ENCODE data around the gene PLXNA4.

The PLXNA4 gene

GRCh38 chr7:132255898-132256297 lies 320.4 kb downstream of the PLXNA4 start (continued):
- TF ChIP-seq ZNF274 (IDR thresholded peaks at IDR 0.05; ENCODE audit: low read length) (no peak), ZNF274 (tag by site-specific recombination; IDR thresholded peaks at IDR 0.05; ENCODE audit: borderline replicate concordance) (no peak), ZNF248 (tag by site-specific recombination; IDR thresholded peaks at IDR 0.05) (no peak; the same call in 1 of the 2 replicates), ZNF510 (tag by site-specific recombination; IDR thresholded peaks at IDR 0.05; ENCODE audit: insufficient replicate concordance) (no peak), ZEB2 (tag by site-specific recombination; IDR thresholded peaks at IDR 0.05) (peak; percentile 87), ZNF114 (tag by site-specific recombination; IDR thresholded peaks at IDR 0.05) (no peak), ZXDB (tag by site-specific recombination; IDR thresholded peaks at IDR 0.05) (peak; percentile 88), SP7 (tag by site-specific recombination; IDR thresholded peaks at IDR 0.05) (peak; percentile 89), PATZ1 (tag by site-specific recombination; IDR thresholded peaks at IDR 0.05) (peak; percentile 82), ZSCAN30 (tag by site-specific recombination; IDR thresholded peaks at IDR 0.05) (peak; percentile 99), ZNF202 (tag by site-specific recombination; IDR thresholded peaks at IDR 0.05; ENCODE audit: borderline replicate concordance) (no peak), ZNF324 (tag by site-specific recombination; IDR thresholded peaks at IDR 0.05) (peak; percentile 67; the same call in 1 of the 2 replicates)

DNA sequence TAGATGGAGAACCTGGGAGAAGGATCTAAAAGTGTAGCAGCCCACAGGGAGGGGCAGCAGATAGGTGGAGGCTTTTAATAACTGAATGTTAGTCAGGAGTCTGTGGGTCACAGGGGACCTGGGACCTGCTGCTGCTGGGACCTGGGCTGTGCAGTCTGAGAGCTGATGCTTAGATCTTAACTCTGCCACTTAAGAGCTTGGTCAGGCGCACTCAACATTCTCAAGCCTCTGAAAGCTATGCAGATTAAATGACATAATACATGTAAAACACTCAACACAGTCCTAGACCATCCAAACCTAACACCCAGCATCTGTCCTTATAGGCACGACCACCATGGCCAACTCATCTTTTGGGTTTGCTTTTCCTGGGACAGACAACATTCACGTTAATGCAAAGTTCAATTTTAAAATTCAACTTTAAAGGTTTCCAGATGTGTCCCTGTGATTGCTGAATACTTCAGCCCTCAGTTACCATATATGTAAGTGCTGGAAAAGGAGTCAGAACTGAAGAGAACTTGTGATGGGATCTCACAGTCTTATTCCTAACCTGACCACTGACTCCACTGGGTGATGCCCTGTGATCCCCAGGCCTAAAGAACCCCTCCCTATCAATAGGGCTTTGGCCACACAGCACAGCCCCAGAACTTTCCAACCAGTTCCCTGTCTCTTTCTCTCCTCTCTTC lies 321.0 kb downstream of the PLXNA4 start:
- no peak overlapping the region for H3K4me3 ChIP-seq (ENCODE audit: low read depth, low read length)
- no peaks in the 10 kb centered on the region for H3K36me3 ChIP-seq (ENCODE audit: control insufficient read depth in 2 of 2, insufficient read depth in 1 of 2, low read length in 2 of 2)
- TF ChIP-seq PRDM1 (tag by site-specific recombination; IDR thresholded peaks at IDR 0.05), result no peak
- TF ChIP-seq, protein P1, sequence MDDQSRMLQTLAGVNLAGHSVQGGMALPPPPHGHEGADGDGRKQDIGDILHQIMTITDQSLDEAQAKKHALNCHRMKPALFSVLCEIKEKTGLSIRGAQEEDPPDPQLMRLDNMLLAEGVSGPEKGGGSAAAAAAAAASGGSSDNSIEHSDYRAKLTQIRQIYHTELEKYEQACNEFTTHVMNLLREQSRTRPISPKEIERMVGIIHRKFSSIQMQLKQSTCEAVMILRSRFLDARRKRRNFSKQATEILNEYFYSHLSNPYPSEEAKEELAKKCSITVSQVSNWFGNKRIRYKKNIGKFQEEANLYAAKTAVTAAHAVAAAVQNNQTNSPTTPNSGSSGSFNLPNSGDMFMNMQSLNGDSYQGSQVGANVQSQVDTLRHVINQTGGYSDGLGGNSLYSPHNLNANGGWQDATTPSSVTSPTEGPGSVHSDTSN (CRISPR knock-in tag; IDR thresholded peaks at IDR 0.05), result no peak
- TF ChIP-seq ZNF416 (tag by site-specific recombination; IDR thresholded peaks at IDR 0.05), result no peak
- peak; percentile 47; the same call in 1 of the 2 replicates for TF ChIP-seq ZNF664 (tag by site-specific recombination; IDR thresholded peaks at IDR 0.05)
- no peaks in the 10 kb centered on the region for H3K9me3 ChIP-seq (ENCODE audit: control insufficient read depth, insufficient read depth, low read depth, low read length)
- peaks cover 20% of the 10 kb centered on the region for H3K4me1 ChIP-seq (ENCODE audit: control insufficient read depth, insufficient read depth, low read length)
- CTCF ChIA-PET, result interaction anchor here (0.6 to 1.0 kb wide), 6 partner anchors 174 to 1036 kb away, joined by 3 to 4 read pairs (median 3); no protein-coding TSS in a partner anchor
- POLR2A ChIA-PET, result interaction anchor here (0.6 kb wide), 1 partner anchor 1094 kb away, joined by 4 read pairs; no protein-coding TSS in a partner anchor
- peak overlapping the region; percentile 59 for H3K27ac ChIP-seq (ENCODE audit: extremely low read depth, low read depth, low read length)

DNA sequence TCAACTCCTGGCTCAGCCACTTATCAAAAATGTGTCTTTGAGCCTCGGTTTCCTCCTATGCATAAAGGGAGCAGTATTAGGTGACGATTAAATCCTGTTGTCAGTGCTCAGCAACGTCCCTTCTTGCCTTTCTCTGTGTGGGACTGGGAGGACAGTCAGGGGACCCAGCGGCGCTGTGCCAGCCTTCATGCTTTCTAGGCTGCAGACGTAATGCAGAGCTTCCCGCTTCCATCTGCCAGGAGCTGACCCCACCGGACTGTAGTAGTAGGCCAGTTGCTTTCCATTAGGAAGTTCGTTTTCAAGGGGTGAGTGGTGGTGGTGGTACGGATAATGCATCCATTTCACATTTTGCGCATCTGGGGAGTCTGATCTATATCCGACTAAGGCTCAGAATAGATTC lies 321.8 kb downstream of the PLXNA4 start:
- Histone ChIP-seq H3K4me1 (ENCODE audit: control insufficient read depth, insufficient read depth, low read length) (peaks cover 20% of the 10 kb centered on the region), H3K27ac (ENCODE audit: extremely low read depth, low read depth, low read length) (no peak overlapping the region), H3K9me3 (ENCODE audit: control insufficient read depth, insufficient read depth, low read depth, low read length) (no peaks in the 10 kb centered on the region), H3K4me3 (ENCODE audit: low read depth, low read length) (no peak overlapping the region), H3K36me3 (ENCODE audit: control insufficient read depth in 2 of 2, insufficient read depth in 1 of 2, low read length in 2 of 2) (no peaks in the 10 kb centered on the region)
- ChIA-PET POLR2A (interaction anchor here (0.6 kb wide), 1 partner anchor 1094 kb away, joined by 4 read pairs; no protein-coding TSS in a partner anchor), CTCF (interaction anchor here (0.7 to 1.0 kb wide), 2 partner anchors 173 to 309 kb away, joined by 3 read pairs; no protein-coding TSS in a partner anchor)
- TF ChIP-seq ZNF16 (tag by site-specific recombination; IDR thresholded peaks at IDR 0.05; ENCODE audit: low read depth) (no peak), ZNF792 (tag by site-specific recombination; IDR thresholded peaks at IDR 0.05) (no peak), KLF9 (tag by site-specific recombination; IDR thresholded peaks at IDR 0.05; ENCODE audit: low read depth) (no peak), ZFP3 (tag by site-specific recombination; IDR thresholded peaks at IDR 0.05; ENCODE audit: low read depth) (no peak), ZNF692 (tag by site-specific recombination; IDR thresholded peaks at IDR 0.05) (no peak), GLI2 (tag by site-specific recombination; IDR thresholded peaks at IDR 0.05; ENCODE audit: borderline replicate concordance, low read depth) (no peak), ZNF677 (tag by site-specific recombination; IDR thresholded peaks at IDR 0.05) (no peak)

Data from HEK293 (cell line).